HEK293 (cell line): ENCODE measurements around the gene CACNA2D3.
A peak's percentile ranks its signal among the peaks of the same experiment; 100 is the strongest.

ENCODE experiments used
- CTCF ChIA-PET: fragments of 350-600 bp; formaldehyde crosslinking; extraction: SDS; loops from one replicate; lab custom pipeline; 2021; ENCODE audit warnings: antibody characterized with exemption; lab: Yijun Ruan, JAX
- POLR2A ChIA-PET: fragments of 300-600 bp; formaldehyde crosslinking; extraction: SDS; loops from one replicate; lab custom pipeline; 2020; ENCODE audit warnings: antibody characterized with exemption, inconsistent platforms; lab: Yijun Ruan, JAX
- H3K27ac ChIP-seq: fragments of 200-500 bp; sonication (Bioruptor generic); 2 replicates; pipeline ENCODE4 v1.5.1; 2014; ENCODE audit warnings: low read depth, low read length, control low read depth, inconsistent platforms; ENCODE audit errors: extremely low read depth
- H3K36me3 ChIP-seq, 2 experiments: fragments of 200-500 bp in 1 of 2; sonication (Bioruptor generic) in 1 of 2; 1 replicate in 1 of 2; 2 replicates in 1 of 2; pipeline ENCODE4 v1.5.1; 2014 to 2017; ENCODE audit warnings: inconsistent platforms in 2 of 2, low read length in 2 of 2; ENCODE audit not compliant: control insufficient read depth in 2 of 2, insufficient read depth in 1 of 2
- H3K4me1 ChIP-seq: fragments of 200-500 bp; sonication (Bioruptor generic); 2 replicates; pipeline ENCODE4 v1.5.1; 2014; ENCODE audit warnings: mild to moderate bottlenecking, low read length, inconsistent platforms; ENCODE audit not compliant: control insufficient read depth, insufficient read depth
- H3K4me3 ChIP-seq: 2 replicates; pipeline ENCODE4 v1.5.1; 2011; ENCODE audit warnings: low read depth, mild to moderate bottlenecking, control low read depth, low read length, moderate library complexity
- H3K9me3 ChIP-seq: fragments of 200-500 bp; sonication (Bioruptor generic); 2 replicates; pipeline ENCODE4 v1.5.1; 2014; ENCODE audit warnings: low read depth, low read length, inconsistent platforms; ENCODE audit not compliant: control insufficient read depth, insufficient read depth
- EGR2 ChIP-seq: fragments of 450-650 bp; formaldehyde crosslinking; IDR thresholded peaks from 2 replicates; pipeline ENCODE4 v1.5.1; 2016; ENCODE audit warnings: low read depth, missing biosample characterization, missing genetic modification characterization
- GLI2 ChIP-seq: fragments of 450-650 bp; formaldehyde crosslinking; IDR thresholded peaks from 2 replicates; pipeline ENCODE4; 2017; ENCODE audit warnings: missing biosample characterization, missing genetic modification characterization, low read depth, borderline replicate concordance
- GLIS1 ChIP-seq: fragments of 450-650 bp; formaldehyde crosslinking; IDR thresholded peaks from 2 replicates; pipeline ENCODE4 v1.5.1; 2016; ENCODE audit warnings: missing biosample characterization, missing genetic modification characterization
- GLIS2 ChIP-seq: fragments of 450-650 bp; formaldehyde crosslinking; IDR thresholded peaks from 2 replicates; pipeline ENCODE4 v1.5.1; 2016; ENCODE audit warnings: missing biosample characterization, missing genetic modification characterization
- KLF1 ChIP-seq: fragments of 450-650 bp; formaldehyde crosslinking; IDR thresholded peaks from 2 replicates; pipeline ENCODE4 v1.5.1; 2016; ENCODE audit warnings: missing biosample characterization, missing genetic modification characterization
- KLF10 ChIP-seq: fragments of 450-650 bp; IDR thresholded peaks from 2 replicates; pipeline ENCODE4 v1.5.1; 2018; ENCODE audit warnings: missing biosample characterization, mild to moderate bottlenecking, missing genetic modification characterization
- OSR2 ChIP-seq: fragments of 450-650 bp; formaldehyde crosslinking; IDR thresholded peaks from 2 replicates; pipeline ENCODE4 v1.5.1; 2016; ENCODE audit warnings: missing biosample characterization, missing genetic modification characterization
- SP2 ChIP-seq: fragments of 450-650 bp; formaldehyde crosslinking; IDR thresholded peaks from 2 replicates; pipeline ENCODE4 v1.5.1; 2016; ENCODE audit warnings: missing biosample characterization, missing genetic modification characterization
- SP3 ChIP-seq: fragments of 450-650 bp; formaldehyde crosslinking; IDR thresholded peaks from 2 replicates; pipeline ENCODE4 v1.5.1; 2016; ENCODE audit warnings: missing biosample characterization, missing genetic modification characterization
- YY2 ChIP-seq: fragments of 450-650 bp; formaldehyde crosslinking; IDR thresholded peaks from 2 replicates; pipeline ENCODE4 v1.5.1; 2016; ENCODE audit warnings: missing biosample characterization, missing genetic modification characterization
- ZBTB1 ChIP-seq: fragments of 450-650 bp; formaldehyde crosslinking; IDR thresholded peaks from 2 replicates; pipeline ENCODE4 v1.5.1; 2016; ENCODE audit warnings: missing biosample characterization, missing genetic modification characterization
- ZBTB20 ChIP-seq: fragments of 450-650 bp; formaldehyde crosslinking; IDR thresholded peaks from 2 replicates; pipeline ENCODE4 v1.5.1; 2016; ENCODE audit warnings: missing biosample characterization, missing genetic modification characterization
- ZBTB8A ChIP-seq: fragments of 450-650 bp; formaldehyde crosslinking; IDR thresholded peaks from 2 replicates; pipeline ENCODE4 v1.5.1; 2016; ENCODE audit warnings: missing biosample characterization, missing genetic modification characterization
- ZFHX2 ChIP-seq: fragments of 450-650 bp; formaldehyde crosslinking; conservative IDR thresholded peaks from 2 replicates; pipeline ENCODE4 v1.5.1; 2016; ENCODE audit warnings: missing biosample characterization, missing genetic modification characterization
- ZFP3 ChIP-seq: fragments of 450-650 bp; formaldehyde crosslinking; IDR thresholded peaks from 2 replicates; pipeline ENCODE4 v1.5.1; 2016; ENCODE audit warnings: low read depth, missing biosample characterization, missing genetic modification characterization
- ZNF214 ChIP-seq: fragments of 450-650 bp; formaldehyde crosslinking; IDR thresholded peaks from 2 replicates; pipeline ENCODE4 v1.5.1; 2017; ENCODE audit warnings: missing biosample characterization, mild to moderate bottlenecking, missing genetic modification characterization, borderline replicate concordance
- ZNF341 ChIP-seq: fragments of 450-650 bp; formaldehyde crosslinking; IDR thresholded peaks from 2 replicates; pipeline ENCODE4; 2016; ENCODE audit warnings: low read depth, missing biosample characterization, missing genetic modification characterization
- ZNF350 ChIP-seq: fragments of 450-650 bp; formaldehyde crosslinking; IDR thresholded peaks from 2 replicates; pipeline ENCODE4 v1.5.0; 2017; ENCODE audit warnings: missing biosample characterization, mild to moderate bottlenecking, missing genetic modification characterization
- ZNF354C ChIP-seq: fragments of 450-650 bp; formaldehyde crosslinking; IDR thresholded peaks from 2 replicates; pipeline ENCODE4 v1.5.1; 2016; ENCODE audit warnings: missing biosample characterization, missing genetic modification characterization, low read depth, borderline replicate concordance
- ZNF391 ChIP-seq: fragments of 450-650 bp; formaldehyde crosslinking; IDR thresholded peaks from 2 replicates; pipeline ENCODE4 v1.5.1; 2016; ENCODE audit warnings: low read depth, missing biosample characterization, missing genetic modification characterization, borderline replicate concordance
- ZNF501 ChIP-seq: fragments of 450-650 bp; formaldehyde crosslinking; IDR thresholded peaks from 2 replicates; pipeline ENCODE4 v1.5.1; 2016; ENCODE audit warnings: missing biosample characterization, missing genetic modification characterization
- ZNF560 ChIP-seq: fragments of 450-650 bp; formaldehyde crosslinking; IDR thresholded peaks from 2 replicates; pipeline ENCODE4 v1.5.1; 2017; ENCODE audit warnings: missing biosample characterization, missing genetic modification characterization, borderline replicate concordance
- ZNF626 ChIP-seq: fragments of 450-650 bp; sonication (Bioruptor Pico); formaldehyde crosslinking; IDR thresholded peaks from 2 replicates; pipeline ENCODE4 v1.5.1; 2018; ENCODE audit warnings: missing biosample characterization, missing genetic modification characterization, inconsistent platforms
- ZNF747 ChIP-seq: fragments of 450-650 bp; formaldehyde crosslinking; IDR thresholded peaks from 2 replicates; pipeline ENCODE4 v1.5.1; 2016; ENCODE audit warnings: missing biosample characterization, missing genetic modification characterization
- ZNF776 ChIP-seq: fragments of 450-650 bp; formaldehyde crosslinking; IDR thresholded peaks from 2 replicates; pipeline ENCODE4 v1.5.0; 2017; ENCODE audit warnings: missing biosample characterization, missing genetic modification characterization, borderline replicate concordance
- ZNF785 ChIP-seq: fragments of 450-650 bp; formaldehyde crosslinking; IDR thresholded peaks from 2 replicates; pipeline ENCODE4 v1.5.1; 2016; ENCODE audit warnings: missing biosample characterization, missing genetic modification characterization
- ZNF843 ChIP-seq: fragments of 450-650 bp; formaldehyde crosslinking; IDR thresholded peaks from 2 replicates; pipeline ENCODE4 v1.5.1; 2016; ENCODE audit warnings: missing biosample characterization, missing genetic modification characterization
- TF ChIP-seq, protein P1 (sequence below): fragments of 450-650 bp; formaldehyde crosslinking; IDR thresholded peaks from 2 replicates; pipeline ENCODE4 v1.5.1; 2016; ENCODE audit warnings: missing biosample characterization, missing genetic modification characterization
- TF ChIP-seq, protein P2 (sequence below): fragments of 450-650 bp; formaldehyde crosslinking; IDR thresholded peaks from 2 replicates; pipeline ENCODE4 v1.5.1; 2016; ENCODE audit warnings: missing biosample characterization, missing genetic modification characterization
- TF ChIP-seq, protein P3 (sequence below): fragments of 450-650 bp; formaldehyde crosslinking; IDR thresholded peaks from 2 replicates; pipeline ENCODE4 v1.5.1; 2016; ENCODE audit warnings: missing biosample characterization, missing genetic modification characterization

The CACNA2D3 gene

DNA sequence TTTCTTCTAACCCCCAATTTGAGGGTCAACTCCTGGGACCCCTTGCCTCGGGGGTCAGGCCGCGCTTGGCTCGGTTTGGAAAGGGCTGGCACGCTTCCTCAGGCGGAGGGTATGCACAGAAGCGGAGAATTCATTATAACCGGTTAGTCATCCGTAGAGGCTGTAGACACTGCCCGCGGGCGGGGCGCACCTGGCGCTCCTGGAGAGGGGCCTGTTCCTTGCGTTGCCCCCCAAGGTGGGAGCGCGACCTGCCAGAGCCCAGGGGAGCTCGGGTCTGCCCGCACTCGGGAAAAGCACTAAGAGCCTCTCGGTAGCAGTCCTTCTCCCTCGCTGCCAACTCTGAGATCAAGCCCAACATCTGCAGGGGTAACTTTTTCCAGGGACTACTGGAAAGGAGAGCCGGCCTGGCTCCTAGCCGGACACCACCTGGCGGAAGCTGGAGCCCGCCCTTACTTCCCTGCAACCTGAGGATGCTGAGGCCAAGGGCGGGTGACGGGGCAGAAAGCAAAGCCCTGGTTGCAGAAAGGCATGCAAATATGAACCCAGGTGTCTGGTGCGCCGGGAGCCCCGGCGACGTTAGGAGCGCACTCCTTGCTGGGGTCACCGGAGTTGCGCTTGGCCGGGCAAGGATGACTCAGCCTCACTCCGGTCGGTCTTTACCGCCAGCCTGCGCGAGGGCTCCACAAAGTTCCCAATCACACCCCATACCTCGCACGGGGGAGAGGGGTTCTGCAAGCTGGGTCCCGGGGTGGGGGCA is 1.5 kb upstream of the CACNA2D3 start:
- Histone ChIP-seq H3K9me3 (no peaks in the 10 kb centered on the region), H3K4me1 (peaks cover 2% of the 10 kb centered on the region; the same call in 1 of the 2 replicates), H3K27ac (no peak overlapping the region; the same call in 1 of the 2 replicates), H3K4me3 (peak overlapping the region; percentile 49), H3K36me3 (no peaks in the 10 kb centered on the region)
- CTCF ChIA-PET = no interaction called here
- TF ChIP-seq ZNF747 (tag by site-specific recombination) (no peak), YY2 (tag by site-specific recombination) (no peak), GLIS1 (0 out of 2 replicates have a peak, but pooled peaks have one; percentile 9), GLIS2 (tag by site-specific recombination) (peak; percentile 17; the same call in 1 of the 2 replicates), ZNF341 (tag by site-specific recombination) (no peak), ZNF354C (tag by site-specific recombination) (no peak), GLI2 (tag by site-specific recombination) (no peak), ZNF560 (tag by site-specific recombination) (no peak), ZNF843 (tag by site-specific recombination) (no peak), EGR2 (tag by site-specific recombination) (no peak), ZBTB20 (tag by site-specific recombination) (peak; percentile 54; the same call in 1 of the 2 replicates)
- POLR2A ChIA-PET = interaction anchor here (0.8 kb wide), 1 partner anchor 118 kb away, joined by 3 read pairs; no protein-coding TSS in a partner anchor

DNA sequence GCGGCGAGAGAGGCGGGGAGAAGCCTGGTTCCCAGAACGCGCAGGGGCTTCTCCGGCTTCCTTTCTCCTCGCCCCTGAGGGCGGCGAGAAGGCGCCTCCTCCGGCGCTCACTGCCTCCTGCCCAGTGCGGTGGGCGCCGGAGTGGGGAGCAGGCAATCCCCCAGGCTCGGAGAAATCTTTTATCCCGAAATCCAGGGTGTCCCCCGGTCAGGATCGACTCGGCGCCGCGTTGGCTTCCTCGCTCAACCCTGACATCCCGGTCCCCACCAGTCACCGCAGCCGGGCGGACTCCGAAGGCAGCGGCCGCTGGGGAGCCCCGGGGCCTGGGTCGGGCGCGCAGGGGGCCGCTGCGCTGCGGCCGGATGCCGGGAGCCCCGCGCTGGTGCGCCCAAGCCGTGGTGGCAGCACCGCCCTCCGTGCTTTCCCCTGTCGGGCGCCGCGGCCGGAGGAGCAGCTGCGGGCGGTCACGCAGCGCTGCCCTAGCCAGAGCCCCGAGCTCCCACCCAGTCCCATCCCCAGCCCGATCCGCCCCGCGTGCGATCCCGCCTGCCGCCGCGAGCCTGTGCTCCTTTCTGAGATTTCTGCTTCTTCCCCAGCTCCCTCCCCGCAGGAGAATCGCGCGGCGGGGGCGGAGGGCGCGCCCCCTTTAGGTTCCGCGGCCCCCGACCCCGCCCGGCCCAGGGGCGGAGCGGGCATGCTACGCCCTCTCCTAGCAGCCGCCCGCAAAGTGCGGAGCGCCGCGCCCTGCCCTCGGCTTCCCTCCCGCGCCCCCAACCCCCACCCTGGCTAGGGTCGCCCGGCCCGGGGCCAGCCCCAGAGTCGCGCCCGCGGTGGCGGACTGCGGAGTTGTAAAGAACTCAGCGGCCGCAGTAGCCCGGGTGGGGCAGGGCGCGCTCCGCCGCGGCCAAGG is 683 bp upstream of the CACNA2D3 start:
- Histone ChIP-seq H3K9me3 (no peaks in the 10 kb centered on the region), H3K27ac (peak overlapping the region; percentile 49; the same call in 1 of the 2 replicates), H3K36me3 (no peaks in the 10 kb centered on the region), H3K4me3 (peak overlapping the region; percentile 49), H3K4me1 (peaks cover 2% of the 10 kb centered on the region; the same call in 1 of the 2 replicates)
- POLR2A ChIA-PET = interaction anchor here (0.6 to 0.8 kb wide), 3 partner anchors 119 to 1429 kb away, joined by 3 to 4 read pairs (median 3); no protein-coding TSS in a partner anchor
- CTCF ChIA-PET = no interaction called here
- TF ChIP-seq KLF10 (tag by site-specific recombination) (no peak), ZBTB1 (tag by site-specific recombination) (no peak), ZNF501 (tag by site-specific recombination) (no peak), ZNF785 (tag by site-specific recombination) (no peak), KLF1 (peak; percentile 71), ZNF391 (tag by site-specific recombination) (no peak), SP2 (tag by site-specific recombination) (no peak), ZNF350 (tag by site-specific recombination) (no peak), ZFP3 (no peak), SP3 (tag by site-specific recombination) (peak; percentile 59; the same call in 1 of the 2 replicates), ZNF214 (tag by site-specific recombination) (no peak), ZBTB8A (peak; percentile 81), ZNF776 (tag by site-specific recombination) (no peak), ZFHX2 (tag by site-specific recombination) (peak; percentile 51), OSR2 (no peak), GLIS2 (tag by site-specific recombination) (no peak; the same call in 1 of the 2 replicates), ZNF626 (tag by site-specific recombination) (no peak)
- TF ChIP-seq, protein P1, sequence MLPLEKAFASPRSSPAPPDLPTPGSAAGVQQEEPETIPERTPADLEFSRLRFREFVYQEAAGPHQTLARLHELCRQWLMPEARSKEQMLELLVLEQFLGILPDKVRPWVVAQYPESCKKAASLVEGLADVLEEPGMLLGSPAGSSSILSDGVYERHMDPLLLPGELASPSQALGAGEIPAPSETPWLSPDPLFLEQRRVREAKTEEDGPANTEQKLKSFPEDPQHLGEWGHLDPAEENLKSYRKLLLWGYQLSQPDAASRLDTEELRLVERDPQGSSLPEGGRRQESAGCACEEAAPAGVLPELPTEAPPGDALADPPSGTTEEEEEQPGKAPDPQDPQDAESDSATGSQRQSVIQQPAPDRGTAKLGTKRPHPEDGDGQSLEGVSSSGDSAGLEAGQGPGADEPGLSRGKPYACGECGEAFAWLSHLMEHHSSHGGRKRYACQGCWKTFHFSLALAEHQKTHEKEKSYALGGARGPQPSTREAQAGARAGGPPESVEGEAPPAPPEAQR (tag by site-specific recombination) = no peak
- TF ChIP-seq, protein P2, sequence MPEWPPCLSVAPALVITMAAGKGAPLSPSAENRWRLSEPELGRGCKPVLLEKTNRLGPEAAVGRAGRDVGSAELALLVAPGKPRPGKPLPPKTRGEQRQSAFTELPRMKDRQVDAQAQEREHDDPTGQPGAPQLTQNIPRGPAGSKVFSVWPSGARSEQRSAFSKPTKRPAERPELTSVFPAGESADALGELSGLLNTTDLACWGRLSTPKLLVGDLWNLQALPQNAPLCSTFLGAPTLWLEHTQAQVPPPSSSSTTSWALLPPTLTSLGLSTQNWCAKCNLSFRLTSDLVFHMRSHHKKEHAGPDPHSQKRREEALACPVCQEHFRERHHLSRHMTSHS = no peak
- TF ChIP-seq, protein P3, sequence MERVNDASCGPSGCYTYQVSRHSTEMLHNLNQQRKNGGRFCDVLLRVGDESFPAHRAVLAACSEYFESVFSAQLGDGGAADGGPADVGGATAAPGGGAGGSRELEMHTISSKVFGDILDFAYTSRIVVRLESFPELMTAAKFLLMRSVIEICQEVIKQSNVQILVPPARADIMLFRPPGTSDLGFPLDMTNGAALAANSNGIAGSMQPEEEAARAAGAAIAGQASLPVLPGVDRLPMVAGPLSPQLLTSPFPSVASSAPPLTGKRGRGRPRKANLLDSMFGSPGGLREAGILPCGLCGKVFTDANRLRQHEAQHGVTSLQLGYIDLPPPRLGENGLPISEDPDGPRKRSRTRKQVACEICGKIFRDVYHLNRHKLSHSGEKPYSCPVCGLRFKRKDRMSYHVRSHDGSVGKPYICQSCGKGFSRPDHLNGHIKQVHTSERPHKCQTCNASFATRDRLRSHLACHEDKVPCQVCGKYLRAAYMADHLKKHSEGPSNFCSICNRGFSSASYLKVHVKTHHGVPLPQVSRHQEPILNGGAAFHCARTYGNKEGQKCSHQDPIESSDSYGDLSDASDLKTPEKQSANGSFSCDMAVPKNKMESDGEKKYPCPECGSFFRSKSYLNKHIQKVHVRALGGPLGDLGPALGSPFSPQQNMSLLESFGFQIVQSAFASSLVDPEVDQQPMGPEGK (tag by site-specific recombination) = peak; percentile 38
